Mesenchymal stem cell (in vitro differentiated cells and primary cell): ENCODE measurements around the gene EIF4EBP3.

Experiments
- DNase-seq: peaks from one replicate; pipeline ENCODE4 v3.0.0-alpha.2; 2013
- H2AFZ ChIP-seq: one replicate; pipeline ENCODE4 v1.6.1; 2013; ENCODE audit warnings: low read depth, mild to moderate bottlenecking, control low read depth, inconsistent platforms, low read length, moderate library complexity
- H2AK5ac ChIP-seq: 2 replicates; pipeline ENCODE4 v1.6.1; 2013; ENCODE audit warnings: low read length, moderate library complexity, mild to moderate bottlenecking, inconsistent platforms; ENCODE audit not compliant: severe bottlenecking
- H2BK120ac ChIP-seq: one replicate; pipeline ENCODE4 v1.6.1; 2013; ENCODE audit warnings: low read depth, mild to moderate bottlenecking, inconsistent platforms, low read length, moderate library complexity
- H2BK12ac ChIP-seq, 2 experiments: one replicate each; pipeline ENCODE4 v1.6.1; 2013; ENCODE audit warnings: inconsistent platforms in 2 of 2, low read length in 2 of 2, mild to moderate bottlenecking in 2 of 2, moderate library complexity in 2 of 2, control low read depth in 1 of 2
- H2BK15ac ChIP-seq: one replicate; pipeline ENCODE4 v1.6.1; 2013; ENCODE audit warnings: mild to moderate bottlenecking, low read depth, inconsistent platforms; ENCODE audit not compliant: poor library complexity, severe bottlenecking
- H2BK5ac ChIP-seq: 2 replicates; pipeline ENCODE4 v1.6.1; 2013; ENCODE audit warnings: low read depth, mild to moderate bottlenecking, low read length, control low read depth, inconsistent platforms; ENCODE audit not compliant: poor library complexity, severe bottlenecking
- H3K14ac ChIP-seq, 2 experiments: one replicate each; pipeline ENCODE4 v1.6.1; 2013; ENCODE audit warnings: inconsistent platforms in 2 of 2, low read length in 2 of 2, control low read depth in 1 of 2, mild to moderate bottlenecking in 1 of 2, moderate library complexity in 1 of 2
- H3K18ac ChIP-seq, 2 experiments: one replicate each; pipeline ENCODE4 v1.6.1; 2013; ENCODE audit warnings: inconsistent platforms in 2 of 2, low read length in 2 of 2, control low read depth in 1 of 2, low read depth in 1 of 2, mild to moderate bottlenecking in 1 of 2
- H3K23ac ChIP-seq, 2 experiments: one replicate each; pipeline ENCODE4 v1.6.1; 2013; ENCODE audit warnings: inconsistent platforms in 2 of 2, low read length in 2 of 2, mild to moderate bottlenecking in 2 of 2, moderate library complexity in 2 of 2, control low read depth in 1 of 2
- H3K27ac ChIP-seq: 2 replicates; pipeline ENCODE4 v1.5.1; 2013; ENCODE audit warnings: mild to moderate bottlenecking, moderate library complexity, low read length, control low read depth, inconsistent platforms; ENCODE audit not compliant: poor library complexity, severe bottlenecking
- H3K27me3 ChIP-seq, 2 experiments: 2 replicates each; pipeline versions ENCODE4 v1.6.1 to v1.7.0; 2013; ENCODE audit warnings: low read length in 2 of 2, mild to moderate bottlenecking in 2 of 2, moderate library complexity in 2 of 2, control low read depth in 1 of 2, inconsistent platforms in 1 of 2; ENCODE audit not compliant: control insufficient read depth in 1 of 2, insufficient read depth in 1 of 2
- H3K36me3 ChIP-seq, 2 experiments: 2 replicates each; pipeline versions ENCODE4 v1.6.1 to v1.7.0; 2013; ENCODE audit warnings: low read length in 2 of 2, control low read depth in 1 of 2, inconsistent platforms in 1 of 2, low read depth in 1 of 2, mild to moderate bottlenecking in 1 of 2; ENCODE audit not compliant: insufficient read depth in 2 of 2, control insufficient read depth in 1 of 2
- H3K4ac ChIP-seq, 2 experiments: one replicate each; pipeline ENCODE4 v1.6.1; 2013; ENCODE audit warnings: inconsistent platforms in 2 of 2, low read length in 2 of 2, mild to moderate bottlenecking in 2 of 2, moderate library complexity in 2 of 2, control low read depth in 1 of 2, low read depth in 1 of 2
- H3K4me1 ChIP-seq: 2 replicates; pipeline ENCODE4 v1.6.1; 2013; ENCODE audit warnings: low read depth, low read length, control low read depth; ENCODE audit not compliant: control insufficient read depth, insufficient read depth
- H3K4me2 ChIP-seq: 2 replicates; pipeline ENCODE4 v1.6.1; 2013; ENCODE audit warnings: low read length, mild to moderate bottlenecking, inconsistent platforms; ENCODE audit not compliant: poor library complexity, severe bottlenecking
- H3K4me3 ChIP-seq, 2 experiments: 2 replicates each; pipeline versions ENCODE4 v1.5.1 to v1.7.0; 2013; ENCODE audit warnings: low read length in 2 of 2, mild to moderate bottlenecking in 2 of 2, control low read depth in 1 of 2, low read depth in 1 of 2; ENCODE audit not compliant: insufficient read depth in 1 of 2
- H3K79me1 ChIP-seq: replicated peaks from 2 replicates; pipeline ENCODE4 v1.6.1; 2013; ENCODE audit warnings: mild to moderate bottlenecking, control low read depth, low read length, inconsistent platforms; ENCODE audit not compliant: poor library complexity, severe bottlenecking
- H3K9ac ChIP-seq: 2 replicates; pipeline ENCODE4 v1.7.0; 2013; ENCODE audit warnings: mild to moderate bottlenecking, low read length, moderate library complexity
- H3K9me3 ChIP-seq: 2 replicates; pipeline ENCODE4 v1.7.0; 2013; ENCODE audit warnings: mild to moderate bottlenecking, low read length; ENCODE audit not compliant: control insufficient read depth
- H4K8ac ChIP-seq: one replicate; pipeline ENCODE4 v1.6.1; 2013; ENCODE audit warnings: inconsistent platforms, mild to moderate bottlenecking, low read length, moderate library complexity
- H4K91ac ChIP-seq: one replicate; pipeline ENCODE4 v1.6.1; 2013; ENCODE audit warnings: mild to moderate bottlenecking, low read length, inconsistent platforms
- WGBS: methylation state at CpG from one replicate; pipeline ENCODE4 v1.1.7; 2013; ENCODE audit warnings: mixed read lengths; 5-methylcytosine and 5-hydroxymethylcytosine counted together

EIF4EBP3 gene

DNA sequence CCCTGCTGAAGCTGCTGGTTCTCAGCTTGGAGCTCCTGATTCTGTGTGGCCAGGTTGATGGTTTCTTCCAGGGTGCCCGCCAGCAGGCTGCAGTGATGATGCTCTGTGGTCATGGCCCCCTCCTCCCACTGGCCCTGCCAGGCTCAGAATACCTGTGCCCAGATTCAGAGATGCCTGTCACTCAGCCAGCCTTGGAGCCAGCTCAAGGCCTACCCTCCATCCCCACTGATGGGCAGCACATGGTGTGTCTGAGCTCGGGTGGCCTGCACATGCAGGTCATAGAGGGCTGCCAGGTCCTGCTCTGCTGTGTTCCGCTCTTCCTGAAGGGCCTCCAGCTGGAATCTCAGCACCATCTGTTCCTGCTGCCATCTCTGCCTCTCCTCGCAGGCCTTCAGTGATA is 22.6 kb downstream of the EIF4EBP3 start:
- Histone ChIP-seq H2BK120ac (no peak overlapping the region), H3K9ac (no peak overlapping the region), H3K4ac (no peak overlapping the region), H2BK5ac (no peak overlapping the region), H2AK5ac (no peak overlapping the region), H3K9me3 (no peaks in the 10 kb centered on the region), H3K27me3 (no peaks in the 10 kb centered on the region), H2BK12ac (no peak overlapping the region), H2AFZ (no peak overlapping the region), H3K4me1 (peaks cover 20% of the 10 kb centered on the region), H3K23ac (peak overlapping the region in 1 of 2 experiments; percentile 42), H3K36me3 (peaks cover 34 to 42% of the 10 kb centered on the region in 2 experiments), H3K79me1 (peaks cover 33% of the 10 kb centered on the region), H2BK15ac (no peak overlapping the region), H3K4me2 (no peak overlapping the region), H4K8ac (no peak overlapping the region), H3K4me3 (no peak overlapping the region), H3K27ac (no peak overlapping the region), H3K18ac (no peak overlapping the region), H4K91ac (no peak overlapping the region), H3K14ac (no peak overlapping the region)
- no peak for DNase-seq
- over 99% methylated on average over 4 of the region's 4 CpGs for WGBS

DNA sequence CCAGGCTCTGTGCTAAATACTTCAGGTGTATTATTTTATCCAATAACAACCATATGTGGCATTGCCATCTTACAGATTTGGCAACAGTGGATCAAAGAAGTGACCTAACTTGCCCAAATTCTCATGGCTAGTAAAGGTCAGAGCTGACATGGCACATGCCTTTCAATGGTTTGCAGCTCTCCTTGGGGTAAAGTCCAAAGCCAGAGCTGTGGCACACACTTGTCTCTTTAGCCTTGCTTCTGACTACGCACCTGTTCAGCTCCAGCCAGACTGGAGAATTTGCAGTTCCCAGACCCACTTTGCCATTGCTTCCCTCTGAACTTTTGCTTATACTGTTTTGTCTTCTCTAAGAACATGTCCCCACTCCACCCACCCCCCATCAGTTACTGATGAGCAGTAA is 23.0 kb downstream of the EIF4EBP3 start:
- peaks cover 33% of the 10 kb centered on the region for H3K79me1 ChIP-seq
- no peak overlapping the region for H3K23ac ChIP-seq
- no peak overlapping the region for H2AFZ ChIP-seq
- no peaks in the 10 kb centered on the region for H3K27me3 ChIP-seq
- no peaks in the 10 kb centered on the region for H3K9me3 ChIP-seq
- no peak overlapping the region for H3K27ac ChIP-seq
- no peak overlapping the region for H2BK12ac ChIP-seq
- H3K4me2 ChIP-seq: no peak overlapping the region
- no peak overlapping the region for H2BK5ac ChIP-seq
- no peak overlapping the region for H3K9ac ChIP-seq
- H2BK15ac ChIP-seq: no peak overlapping the region
- 100% methylated on average over 1 of the region's 1 CpG for WGBS
- H3K36me3 ChIP-seq: peaks cover 34 to 42% of the 10 kb centered on the region in 2 experiments
- peaks cover 20% of the 10 kb centered on the region for H3K4me1 ChIP-seq
- no peak overlapping the region for H4K91ac ChIP-seq
- H4K8ac ChIP-seq: no peak overlapping the region
- no peak overlapping the region for H3K4ac ChIP-seq
- no peak overlapping the region for H2BK120ac ChIP-seq
- no peak for DNase-seq
- no peak overlapping the region for H3K14ac ChIP-seq
- H3K4me3 ChIP-seq: no peak overlapping the region
- no peak overlapping the region for H2AK5ac ChIP-seq
- H3K18ac ChIP-seq: no peak overlapping the region

DNA sequence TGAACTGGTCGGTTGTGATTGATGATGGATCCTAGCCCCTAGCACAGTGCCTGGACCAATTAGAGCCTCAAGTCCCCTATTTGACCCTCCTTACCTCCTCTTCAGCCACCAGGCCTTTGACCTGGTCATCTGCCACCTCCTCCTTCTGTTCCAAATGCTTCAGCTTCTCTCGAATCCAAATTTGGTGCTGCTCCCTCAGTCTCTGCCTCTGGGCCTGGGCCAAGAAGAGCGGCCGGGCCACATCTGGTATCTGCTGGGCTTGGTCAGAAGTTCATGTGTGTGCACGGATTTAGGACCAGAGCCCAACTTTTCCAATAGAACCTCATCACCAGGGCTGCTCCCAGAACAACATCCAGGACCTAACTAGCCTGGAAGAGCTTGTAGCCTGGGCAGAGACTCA is 23.6 kb downstream of the EIF4EBP3 start:
- DNase-seq: no peak
- Histone ChIP-seq H2BK15ac (no peak overlapping the region), H4K91ac (no peak overlapping the region), H2AFZ (no peak overlapping the region), H3K27ac (no peak overlapping the region), H3K9ac (no peak overlapping the region), H3K27me3 (no peaks in the 10 kb centered on the region), H3K79me1 (peaks cover 28% of the 10 kb centered on the region), H3K14ac (no peak overlapping the region), H3K18ac (no peak overlapping the region), H3K4ac (no peak overlapping the region), H3K36me3 (peaks cover 34 to 40% of the 10 kb centered on the region in 2 experiments), H2BK120ac (no peak overlapping the region), H3K4me2 (no peak overlapping the region), H2BK12ac (no peak overlapping the region), H3K9me3 (no peaks in the 10 kb centered on the region), H2AK5ac (no peak overlapping the region), H2BK5ac (no peak overlapping the region), H3K23ac (no peak overlapping the region), H4K8ac (no peak overlapping the region), H3K4me1 (peaks cover 17% of the 10 kb centered on the region), H3K4me3 (no peak overlapping the region)
- 96% methylated on average over 4 of the region's 5 CpGs for WGBS

DNA sequence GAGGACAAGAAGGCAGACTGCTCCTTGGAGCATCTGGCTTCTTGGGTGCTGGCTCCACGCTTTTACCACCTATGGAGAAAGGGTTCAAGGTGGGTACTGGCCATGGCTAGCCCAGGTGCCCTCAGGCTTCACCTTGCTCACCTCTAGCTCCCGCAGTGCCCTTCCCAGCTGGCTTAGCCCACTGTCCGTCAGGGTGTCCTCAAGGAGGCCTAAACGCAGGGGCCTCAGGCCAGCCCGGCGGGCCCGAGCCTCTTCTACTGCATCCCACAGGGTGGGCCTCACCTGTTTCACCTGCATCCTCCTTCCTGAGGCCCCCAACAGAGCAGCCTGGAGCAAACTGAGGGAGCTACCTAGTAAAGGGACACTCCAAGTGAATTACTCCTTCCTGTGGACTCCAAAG is 26.2 kb downstream of the EIF4EBP3 start:
- H3K9ac ChIP-seq: no peak overlapping the region
- H2AFZ ChIP-seq: no peak overlapping the region
- 79% methylated on average over 7 of the region's 7 CpGs for WGBS

More for the DNA sequence above, 26.2 kb downstream of the EIF4EBP3 start:
- no peak overlapping the region for H3K4me2 ChIP-seq
- no peak overlapping the region for H3K23ac ChIP-seq
- H2AK5ac ChIP-seq: peak overlapping the region; percentile 37
- no peak overlapping the region for H2BK12ac ChIP-seq
- no peak for DNase-seq
- peak overlapping the region; percentile 13 for H3K27ac ChIP-seq
- H2BK15ac ChIP-seq: no peak overlapping the region
- peaks cover 2% of the 10 kb centered on the region for H3K4me1 ChIP-seq
- H2BK120ac ChIP-seq: no peak overlapping the region
- H3K36me3 ChIP-seq: peaks cover 10 to 15% of the 10 kb centered on the region in 2 experiments
- no peaks in the 10 kb centered on the region for H3K9me3 ChIP-seq
- H3K18ac ChIP-seq: peak overlapping the region in 1 of 2 experiments; percentile 3
- H3K27me3 ChIP-seq: no peaks in the 10 kb centered on the region
- no peak overlapping the region for H2BK5ac ChIP-seq
- no peak overlapping the region for H3K4ac ChIP-seq
- no peak overlapping the region for H3K14ac ChIP-seq
- H3K79me1 ChIP-seq: peaks cover 4% of the 10 kb centered on the region
- no peak overlapping the region for H3K4me3 ChIP-seq
- H4K8ac ChIP-seq: no peak overlapping the region
- H4K91ac ChIP-seq: no peak overlapping the region
